H9 (cell line): Measurements from ENCODE around the gene LENG1. TPM values are rescaled to one million over a fixed set of nuclear protein-coding genes. Genes with fewer than 3 reads are reported as not detected.
A peak's percentile ranks its signal among the peaks of the same experiment; 100 is the strongest.

Experiments
- DNase-seq: peaks from one replicate; pipeline ENCODE4 v3.0.0-alpha.2; 2017
- H2AFZ ChIP-seq: one replicate; pipeline ENCODE4 v1.6.1; 2013; ENCODE audit warnings: mild to moderate bottlenecking, low read length, control low read depth, moderate library complexity
- H2AK5ac ChIP-seq: 2 replicates; pipeline ENCODE4 v1.6.1; 2013; ENCODE audit warnings: low read length, control low read depth, mixed read lengths; ENCODE audit not compliant: insufficient read length
- H2BK120ac ChIP-seq: one replicate; pipeline ENCODE4 v1.6.1; 2013; ENCODE audit warnings: low read depth, mild to moderate bottlenecking, low read length, control low read depth, inconsistent platforms; ENCODE audit not compliant: poor library complexity, severe bottlenecking
- H2BK12ac ChIP-seq: 2 replicates; pipeline ENCODE4 v1.6.1; 2013; ENCODE audit warnings: low read length, control low read depth, mixed read lengths, low read depth; ENCODE audit not compliant: insufficient read length
- H2BK15ac ChIP-seq: 2 replicates; pipeline ENCODE4 v1.6.1; 2013; ENCODE audit warnings: low read depth, low read length, control low read depth
- H2BK20ac ChIP-seq: one replicate; pipeline ENCODE4 v1.6.1; 2013; ENCODE audit warnings: low read depth, mild to moderate bottlenecking, low read length, control low read depth, inconsistent platforms; ENCODE audit not compliant: poor library complexity, severe bottlenecking
- H2BK5ac ChIP-seq: 2 replicates; pipeline ENCODE4 v1.6.1; 2013; ENCODE audit warnings: low read length, control low read depth, mixed read lengths; ENCODE audit not compliant: insufficient read length
- H3K14ac ChIP-seq: 2 replicates; pipeline ENCODE4 v1.6.1; 2013; ENCODE audit warnings: low read length, control low read depth; ENCODE audit not compliant: insufficient read depth
- H3K18ac ChIP-seq: 2 replicates; pipeline ENCODE4 v1.6.1; 2013; ENCODE audit warnings: low read depth, mild to moderate bottlenecking, mixed read lengths, low read length, control low read depth; ENCODE audit not compliant: insufficient read length
- H3K23ac ChIP-seq: 2 replicates; pipeline ENCODE4 v1.6.1; 2013; ENCODE audit warnings: low read length, control low read depth, mixed read lengths, low read depth; ENCODE audit not compliant: insufficient read length
- H3K23me2 ChIP-seq: 2 replicates; pipeline ENCODE4 v1.6.1; 2013; ENCODE audit warnings: low read depth, mild to moderate bottlenecking, mixed read lengths, low read length, control low read depth; ENCODE audit not compliant: insufficient read length, poor library complexity, severe bottlenecking
- H3K27ac ChIP-seq: 2 replicates; pipeline ENCODE4 v1.5.1; 2013; ENCODE audit warnings: low read length, control low read depth, mixed read lengths, low read depth; ENCODE audit not compliant: insufficient read length
- H3K27me3 ChIP-seq: 2 replicates; pipeline ENCODE4 v1.6.1; 2013; ENCODE audit warnings: low read length, control low read depth, inconsistent platforms; ENCODE audit not compliant: insufficient read depth
- H3K4ac ChIP-seq: 2 replicates; pipeline ENCODE4 v1.6.1; 2013; ENCODE audit warnings: low read depth, mild to moderate bottlenecking, control low read depth, inconsistent platforms, low read length, moderate library complexity
- H3K4me1 ChIP-seq: 2 replicates; pipeline ENCODE4 v1.6.1; 2013; ENCODE audit warnings: low read length, control low read depth, inconsistent platforms; ENCODE audit not compliant: insufficient read depth
- H3K4me2 ChIP-seq: 2 replicates; pipeline ENCODE4 v1.6.1; 2013; ENCODE audit warnings: low read length, control low read depth, mixed read lengths; ENCODE audit not compliant: insufficient read length, insufficient read depth
- H3K56ac ChIP-seq: 2 replicates; pipeline ENCODE4 v1.6.1; 2013; ENCODE audit warnings: low read depth, mild to moderate bottlenecking, mixed read lengths, low read length, control low read depth; ENCODE audit not compliant: insufficient read length
- H3K79me1 ChIP-seq: 2 replicates; pipeline ENCODE4 v1.6.1; 2013; ENCODE audit warnings: low read depth, mild to moderate bottlenecking, moderate library complexity, low read length, control low read depth, inconsistent platforms; ENCODE audit not compliant: insufficient read depth, poor library complexity, severe bottlenecking
- H3K79me2 ChIP-seq: 2 replicates; pipeline ENCODE4 v1.6.1; 2013; ENCODE audit warnings: low read length, control low read depth, inconsistent platforms; ENCODE audit not compliant: insufficient read depth
- H3K9ac ChIP-seq: 2 replicates; pipeline ENCODE4 v1.6.1; 2013; ENCODE audit warnings: low read length, control low read depth, mixed read lengths; ENCODE audit not compliant: insufficient read length; ENCODE audit errors: extremely low read depth
- H3K9me3 ChIP-seq: one replicate; pipeline ENCODE4 v1.6.1; 2013; ENCODE audit warnings: low read depth, low read length, inconsistent platforms; ENCODE audit not compliant: control insufficient read depth
- H3T11ph ChIP-seq: one replicate; pipeline ENCODE4 v1.6.1; 2013; ENCODE audit warnings: mild to moderate bottlenecking, low read length, control low read depth, inconsistent platforms
- H4K20me1 ChIP-seq: one replicate; pipeline ENCODE4 v1.6.1; 2013; ENCODE audit not compliant: control insufficient read depth, insufficient read length, insufficient read depth
- H4K5ac ChIP-seq: 2 replicates; pipeline ENCODE4 v1.6.1; 2013; ENCODE audit warnings: low read depth, mild to moderate bottlenecking, mixed read lengths, low read length, control low read depth; ENCODE audit not compliant: insufficient read length
- H4K8ac ChIP-seq: replicated peaks from 2 replicates; pipeline ENCODE4 v1.6.1; 2013; ENCODE audit warnings: low read length, control low read depth, mixed read lengths, low read depth; ENCODE audit not compliant: insufficient read length
- H4K91ac ChIP-seq: 2 replicates; pipeline ENCODE4 v1.6.1; 2013; ENCODE audit warnings: low read depth, mild to moderate bottlenecking, moderate library complexity, mixed read lengths, low read length, control low read depth; ENCODE audit not compliant: insufficient read length
- H3K27ac Mint-ChIP-seq, 3 experiments: 2 replicates in 2 of 3; 3 replicates in 1 of 3; pipeline ENCODE4 v1.8.0; 2020 to 2021; ENCODE audit warnings: mixed read lengths in 3 of 3, mild to moderate bottlenecking in 1 of 3, moderate library complexity in 1 of 3
- H3K27me3 Mint-ChIP-seq: 2 replicates; pipeline ENCODE4 v1.8.0; 2021; ENCODE audit warnings: low read depth, mild to moderate bottlenecking, moderate library complexity, mixed read lengths
- H3K36me3 Mint-ChIP-seq, 3 experiments: 2 replicates in 2 of 3; 3 replicates in 1 of 3; pipeline ENCODE4 v1.8.0; 2020 to 2021; ENCODE audit warnings: low read depth in 3 of 3, mixed read lengths in 3 of 3; ENCODE audit not compliant: insufficient read depth in 1 of 3
- H3K4me1 Mint-ChIP-seq, 2 experiments: 2 replicates each; pipeline ENCODE4 v1.8.0; 2020; ENCODE audit warnings: mixed read lengths in 2 of 2
- H3K4me3 Mint-ChIP-seq, 2 experiments: 2 replicates in 1 of 2; 3 replicates in 1 of 2; pipeline ENCODE4 v1.8.0; 2020 to 2021; ENCODE audit warnings: mild to moderate bottlenecking in 2 of 2, mixed read lengths in 2 of 2, moderate library complexity in 1 of 2
- H3K9me3 Mint-ChIP-seq, 2 experiments: 2 replicates in 1 of 2; 3 replicates in 1 of 2; pipeline ENCODE4 v1.8.0; 2020; ENCODE audit warnings: mild to moderate bottlenecking in 2 of 2, mixed read lengths in 2 of 2, moderate library complexity in 1 of 2
- CTCF ChIP-seq: fragments of 200-600 bp; sonication (generic); conservative IDR thresholded peaks from 3 replicates; pipeline ENCODE4 v1.8.0; 2021; ENCODE audit warnings: antibody characterized with exemption, mild to moderate bottlenecking
- WGBS: extraction: QIAGEN DNeasy Blood & Tissue Kit; methylation state at CpG from one replicate; pipeline ENCODE4 v1.1.7; 2013; ENCODE audit warnings: missing lambda C conversion rate, low lambda C conversion rate, mixed read lengths; ENCODE audit not compliant: insufficient read length; ENCODE audit errors: extremely low coverage; 5-methylcytosine and 5-hydroxymethylcytosine counted together
- total RNA-seq: library from RNA; stranded (reverse); gene quantifications from 2 replicates; pipeline ENCODE4 v1.2.1, GENCODE V29; 2021

The LENG1 gene
- total RNA-seq, 1 experiment from 2014 or later, result 7.1 TPM

GRCh38 chr19:54137699-54138488 lies 21.6 kb downstream of the LENG1 start, which contains the start of gene CNOT3:
Gene CNOT3, plus strand, starts transcription at chr19:54137762. Its CDS starts 5,217 bp downstream, at chr19:54142979.
- Histone ChIP-seq H4K5ac (no peak within 1 kb of the TSS), H2BK15ac (no peak within 1 kb of the TSS), H4K20me1 (peaks cover 3% of the 10 kb centered on the region), H2BK20ac (no peak within 1 kb of the TSS), H3K23ac (no peak within 1 kb of the TSS), H3K4ac (no peak within 1 kb of the TSS; the same call in 1 of the 2 replicates), H3K23me2 (peaks cover 15% of the 10 kb centered on the region), H3K9me3 (peaks cover 4% of the 10 kb centered on the region), H2BK120ac (no peak within 1 kb of the TSS), H3K79me1 (peaks cover 17% of the 10 kb centered on the region), H4K91ac (no peak within 1 kb of the TSS), H3K9ac (peak within 1 kb of the TSS; percentile 80), H3K18ac (peak within 1 kb of the TSS; percentile 86), H2BK12ac (no peak within 1 kb of the TSS), H3K27ac (no peak within 1 kb of the TSS), H3K27me3 (no peaks in the 10 kb centered on the region), H3K4me1 (no peaks in the 10 kb centered on the region), H2AFZ (no peak within 1 kb of the TSS), H4K8ac (no peak within 1 kb of the TSS), H3K14ac (peak within 1 kb of the TSS; percentile 91; the same call in 1 of the 2 replicates), H2AK5ac (no peak within 1 kb of the TSS), H3K4me2 (peak within 1 kb of the TSS; percentile 94), H3K79me2 (peaks cover 24% of the 10 kb centered on the region; the same call in 1 of the 2 replicates), H3T11ph (no peak within 1 kb of the TSS), H2BK5ac (no peak within 1 kb of the TSS), H3K56ac (no peak within 1 kb of the TSS)
- peaks cover 11 to 12% of the 10 kb centered on the region in 2 experiments for H3K9me3 Mint-ChIP-seq
- H3K27ac Mint-ChIP-seq, result peak within 1 kb of the TSS; percentile 90 to 98 (median 93)
- peaks cover 1% of the 10 kb centered on the region; the same call in 1 of the 2 replicates for H3K27me3 Mint-ChIP-seq
- peaks cover 37 to 39% of the 10 kb centered on the region in 2 experiments for H3K4me1 Mint-ChIP-seq
- no CpG with 5 or more reads among the region's 103 CpGs for WGBS
- H3K36me3 Mint-ChIP-seq, result peaks cover 30 to 52% (median 32%) of the 10 kb centered on the region in 3 experiments
- H3K4me3 Mint-ChIP-seq, result peak within 1 kb of the TSS; percentile 80 to 93
- TF ChIP-seq CTCF, result peak; percentile 49
- DNase-seq, result no peak
